Stimulated activated CD8-positive, alpha-beta memory T cell treated with anti-CD3 and anti-CD28 coated beads, Interleukin-12 subunit alpha, Interleukin-12 subunit beta, amount 100 ng/mL, for 24 hours (primary cell): Measurements from ENCODE around the gene SLC15A2.
"Not testable (repeated sequence)": the region's sequence is repeated elsewhere in the genome, so short reads cannot be mapped to it uniquely, and the experiment has no call there.

Source experiments
- DNase-seq: peaks from one replicate; pipeline ENCODE4 v3.0.0-alpha.2; 2020; ENCODE audit errors: extremely low read depth

SLC15A2 gene

DNA sequence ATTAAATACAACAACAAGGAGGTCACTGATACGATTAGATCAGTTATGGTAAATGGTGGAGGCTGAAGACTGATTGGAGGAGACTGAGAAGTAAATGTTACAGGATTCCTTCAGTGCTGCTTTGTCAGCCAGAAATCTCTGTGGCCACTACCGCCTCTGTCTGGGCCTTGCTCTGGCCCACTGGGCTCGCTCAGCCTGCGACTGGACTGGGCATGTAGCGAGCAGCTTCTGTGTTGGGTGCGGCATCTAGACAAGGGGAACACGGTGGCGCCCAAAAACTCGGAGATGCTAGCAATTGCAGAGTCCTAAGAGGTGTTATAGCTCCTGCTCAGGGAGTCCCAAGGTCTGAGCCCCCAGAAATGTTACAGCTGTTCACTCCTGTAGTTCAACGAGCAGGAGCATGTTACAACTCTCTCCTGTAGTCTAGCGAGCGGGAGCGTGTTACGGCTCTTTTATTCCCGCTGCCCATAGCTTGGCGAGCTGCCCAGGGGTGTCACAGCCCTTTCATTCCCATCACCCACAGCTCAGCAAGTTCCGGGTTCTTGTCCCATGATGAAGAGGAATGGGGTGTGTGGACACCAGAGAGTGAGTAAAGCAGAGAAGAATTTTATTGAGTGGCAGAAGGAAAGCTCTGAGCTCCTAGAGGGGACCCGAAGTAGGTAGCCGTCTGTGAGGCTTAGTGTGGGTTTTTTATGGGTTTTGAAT lies 24.7 kb downstream of the SLC15A2 start:
- no peak for DNase-seq

DNA sequence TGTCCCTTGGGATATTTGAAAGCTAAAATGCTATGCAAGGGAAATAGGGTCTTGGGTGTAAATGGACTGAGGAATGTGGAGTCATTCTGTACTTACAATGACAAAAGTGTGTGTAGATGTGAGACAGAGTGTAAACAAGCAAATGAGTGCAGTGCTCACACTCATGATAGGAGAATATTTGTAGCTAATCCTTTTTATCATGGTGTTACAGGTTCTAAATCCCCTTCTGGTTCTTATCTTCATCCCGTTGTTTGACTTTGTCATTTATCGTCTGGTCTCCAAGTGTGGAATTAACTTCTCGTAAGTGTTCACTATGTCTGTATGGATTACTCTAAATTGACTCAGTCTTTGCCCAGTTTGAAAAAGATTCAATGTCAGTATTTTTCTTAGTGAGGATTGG lies 30.5 kb downstream of the SLC15A2 start:
- DNase-seq = no peak

DNA sequence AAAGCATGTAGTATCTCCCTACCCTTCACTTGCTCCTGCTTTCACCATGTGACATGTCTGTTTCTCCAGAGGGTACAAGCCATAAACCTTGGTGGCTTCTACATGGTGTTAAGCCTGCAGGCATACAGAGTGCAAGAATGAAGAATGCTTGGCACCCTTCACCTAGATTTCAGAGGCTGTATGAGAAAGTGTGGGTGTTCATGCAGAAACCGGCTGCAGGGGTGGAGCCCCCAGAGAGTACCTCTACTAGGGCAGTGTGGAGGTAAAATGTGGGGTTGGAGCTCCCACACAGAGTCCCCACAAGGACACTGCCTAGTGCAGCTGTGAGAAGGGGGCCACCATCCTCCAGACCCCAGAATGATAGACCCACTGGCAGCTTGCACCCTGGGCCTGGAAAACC lies 32.2 kb downstream of the SLC15A2 start:
- no peak for DNase-seq

DNA sequence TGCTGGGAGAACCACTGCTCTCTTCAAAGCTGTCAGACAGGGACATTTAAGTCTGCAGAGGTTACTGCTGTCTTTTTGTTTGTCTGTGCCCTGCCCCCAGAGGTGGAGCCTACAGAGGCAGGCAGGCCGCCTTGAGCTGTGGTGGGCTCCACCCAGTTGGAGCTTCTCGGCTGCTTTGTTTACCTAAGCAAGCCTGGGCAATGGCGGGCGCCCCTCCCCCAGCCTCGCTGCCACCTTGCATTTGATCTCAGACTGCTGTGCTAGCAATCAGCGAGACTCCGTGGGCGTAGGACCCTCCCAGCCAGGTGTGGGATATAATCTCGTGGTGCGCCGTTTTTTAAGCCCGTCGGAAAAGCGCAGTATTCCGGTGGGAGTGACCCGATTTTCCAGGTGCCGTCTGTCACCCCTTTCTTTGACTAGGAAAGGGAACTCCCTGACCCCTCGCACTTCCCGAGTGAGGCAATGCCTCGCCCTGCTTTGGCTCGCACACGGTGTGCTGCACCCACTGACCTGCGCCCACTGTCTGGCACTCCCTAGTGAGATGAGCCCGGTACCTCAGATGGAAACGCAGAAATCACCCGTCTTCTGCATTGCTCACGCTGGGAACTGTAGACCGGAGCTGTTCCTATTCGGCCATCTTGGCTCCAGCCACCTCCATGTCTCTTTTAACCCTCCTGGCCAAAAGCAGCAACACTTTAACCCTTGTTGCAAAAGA lies 44.1 kb downstream of the SLC15A2 start:
- not testable (repeated sequence) for DNase-seq

DNA sequence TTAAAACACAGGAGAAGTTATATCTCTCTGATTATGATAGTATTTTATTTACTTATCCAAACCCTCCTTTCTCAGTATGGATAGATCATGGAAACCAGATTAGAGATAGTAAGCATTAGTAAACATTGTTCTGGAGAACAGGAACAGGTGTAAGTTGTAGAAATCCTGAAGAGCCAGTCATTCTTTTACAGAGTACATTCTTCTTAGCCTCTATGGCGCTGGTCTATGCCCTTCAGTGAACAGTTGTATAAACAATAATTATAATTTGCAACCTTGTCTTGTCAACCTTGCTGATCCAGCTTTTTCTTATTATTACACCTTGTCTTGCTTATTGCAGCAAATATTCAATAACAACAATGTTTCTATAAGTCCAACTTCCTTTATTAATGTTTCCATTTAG lies 47.4 kb downstream of the SLC15A2 start:
- DNase-seq = no peak

DNA sequence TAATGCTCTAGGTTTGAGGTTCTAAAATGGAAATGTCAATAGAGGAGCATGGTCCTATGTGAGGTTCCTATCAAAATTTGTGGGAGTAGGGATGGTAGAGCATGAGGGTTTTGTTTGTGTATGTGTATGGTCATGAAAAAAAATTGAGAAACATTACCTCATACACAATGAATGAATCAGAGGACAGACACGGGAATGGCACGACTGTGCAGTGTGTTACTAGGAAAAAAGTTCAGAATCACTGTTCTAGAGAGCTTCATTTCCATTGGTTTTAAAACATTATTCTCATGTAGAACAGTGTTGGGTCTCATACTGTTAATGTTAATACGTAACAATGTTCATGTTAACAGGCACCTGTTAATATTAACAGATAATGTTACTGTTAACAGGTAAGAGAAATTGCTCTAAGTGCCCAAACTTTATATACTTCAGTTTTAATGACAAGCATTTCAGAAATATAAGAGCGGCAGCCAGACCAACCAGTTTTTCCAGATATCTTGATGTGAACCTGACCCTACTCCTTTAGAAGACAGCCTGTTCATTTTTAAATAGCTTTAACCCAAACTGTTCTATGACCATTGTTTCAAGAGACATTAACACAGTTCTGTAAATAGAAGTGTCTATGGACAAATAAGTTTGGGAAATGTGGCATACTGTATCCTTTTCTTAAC lies 48.0 kb downstream of the SLC15A2 start:
- DNase-seq = no peak

DNA sequence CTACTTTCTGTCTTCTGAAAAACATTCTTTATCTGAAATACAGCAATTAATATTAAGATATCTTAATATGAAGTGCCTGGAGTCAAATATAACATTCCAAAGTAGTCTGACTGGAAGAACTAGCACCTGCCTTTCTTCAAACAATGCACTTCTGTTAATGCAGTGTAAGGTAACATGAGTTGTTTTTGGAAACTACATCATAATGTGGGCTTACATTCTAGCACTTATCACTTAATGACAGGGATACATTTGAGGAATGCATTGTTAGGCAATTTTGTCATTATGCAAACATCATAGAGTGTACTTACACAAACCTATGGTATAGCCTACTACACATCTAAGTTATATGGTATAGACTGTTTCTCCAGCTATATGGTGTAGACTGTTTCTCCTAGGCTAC lies 49.2 kb downstream of the SLC15A2 start:
- DNase-seq = no peak

DNA sequence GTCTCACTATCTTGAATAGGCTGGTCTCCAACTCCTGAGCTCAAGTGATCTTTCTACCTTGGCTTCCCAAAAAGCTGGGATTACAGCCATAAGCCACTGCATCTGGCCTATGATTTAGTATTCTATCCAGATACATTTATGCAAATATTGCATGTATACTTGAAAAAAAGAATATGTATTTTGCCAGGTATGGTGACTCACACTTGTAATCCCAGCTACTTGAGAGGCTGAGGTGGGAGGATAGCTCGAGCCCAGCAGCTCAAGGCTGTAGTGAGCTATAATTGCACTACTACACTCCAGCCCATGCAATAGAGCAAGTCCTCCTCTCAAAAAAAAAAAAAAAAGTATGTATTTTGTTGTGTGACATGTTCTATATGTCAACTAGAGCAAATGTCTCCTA lies 54.4 kb downstream of the SLC15A2 start:
- DNase-seq = no peak

DNA sequence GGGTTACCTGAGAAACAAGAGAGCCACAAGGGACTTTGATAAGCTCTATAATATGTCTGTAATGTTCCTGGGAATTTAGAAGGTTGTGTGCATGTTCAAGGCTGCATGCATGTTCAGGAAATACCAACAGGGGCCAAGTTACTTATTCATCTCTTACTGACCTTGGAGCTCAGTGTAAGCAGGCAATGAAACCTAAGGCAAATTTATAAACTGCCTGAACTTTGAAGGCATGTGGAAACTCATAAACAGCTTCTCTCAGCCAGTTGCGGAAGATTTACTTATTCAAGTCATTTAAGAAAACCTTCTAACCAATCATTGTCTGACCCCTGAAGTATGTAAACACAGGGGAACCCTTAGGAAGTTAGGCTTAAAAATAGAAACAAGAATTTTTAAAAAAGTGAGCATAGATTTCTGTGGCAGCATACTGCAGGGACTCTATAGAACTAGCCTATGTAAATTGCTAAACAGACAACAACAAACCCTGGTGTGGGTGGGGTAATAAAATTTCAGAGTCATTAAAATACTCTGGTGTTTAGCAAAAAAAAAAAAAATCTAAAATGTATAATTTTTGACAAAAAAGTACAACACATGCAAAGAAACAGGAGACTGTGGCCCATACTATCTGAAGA lies 57.2 kb downstream of the SLC15A2 start:
- no peak for DNase-seq

DNA sequence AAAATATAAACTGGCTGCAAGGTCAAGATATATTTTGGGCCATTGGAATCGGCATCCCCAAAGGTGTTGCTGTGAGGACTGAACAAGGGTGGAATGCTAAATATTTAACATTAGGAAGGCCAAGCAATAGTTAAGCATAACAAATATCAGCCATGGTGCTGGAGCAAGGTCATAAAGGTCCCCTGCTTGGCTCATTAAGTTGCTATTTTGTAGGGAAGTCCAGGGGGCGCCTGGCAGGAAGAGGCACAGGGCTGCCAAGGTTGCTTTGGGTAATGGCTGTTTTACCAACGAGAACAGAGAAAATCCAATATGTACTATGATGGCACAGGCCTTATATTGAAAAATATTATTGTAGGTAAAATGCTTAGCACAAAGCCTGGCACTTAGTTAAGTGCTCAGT lies 62.2 kb downstream of the SLC15A2 start:
- DNase-seq = no peak

DNA sequence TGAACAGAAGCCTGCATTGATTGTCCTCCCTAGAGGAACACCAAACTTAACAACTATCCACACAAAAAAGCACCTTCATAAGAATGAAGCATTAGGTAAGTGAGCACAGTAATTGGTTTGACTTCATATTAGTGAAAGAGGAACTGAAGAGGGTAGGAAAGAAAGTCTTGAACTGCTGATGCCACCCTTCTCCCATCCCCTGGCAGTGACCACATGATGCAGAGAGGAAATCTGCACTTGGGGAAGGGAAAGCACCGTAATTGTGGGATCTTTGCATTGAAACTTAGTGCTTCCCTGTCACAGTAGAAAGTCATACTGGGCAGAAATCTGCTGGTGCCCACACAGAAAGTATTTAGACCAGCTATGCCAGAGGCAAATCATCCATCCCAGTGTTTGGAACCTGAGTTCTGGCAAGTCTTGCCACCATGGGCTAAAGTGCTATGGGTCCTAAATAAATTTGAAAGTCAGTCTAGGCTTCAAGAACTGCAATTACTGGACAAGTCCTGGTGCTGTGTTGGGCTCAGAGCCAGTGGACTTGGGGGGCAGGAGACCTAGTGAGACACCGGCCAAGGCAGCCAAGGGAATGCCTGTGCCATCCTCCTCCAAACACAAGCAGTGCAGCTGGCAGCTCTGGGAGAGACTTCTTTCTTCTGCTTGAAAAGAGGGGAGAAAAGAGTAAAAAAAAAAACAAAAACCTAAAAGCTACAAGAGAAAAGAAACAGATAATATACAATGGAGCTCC lies 63.6 kb downstream of the SLC15A2 start:
- DNase-seq = no peak

DNA sequence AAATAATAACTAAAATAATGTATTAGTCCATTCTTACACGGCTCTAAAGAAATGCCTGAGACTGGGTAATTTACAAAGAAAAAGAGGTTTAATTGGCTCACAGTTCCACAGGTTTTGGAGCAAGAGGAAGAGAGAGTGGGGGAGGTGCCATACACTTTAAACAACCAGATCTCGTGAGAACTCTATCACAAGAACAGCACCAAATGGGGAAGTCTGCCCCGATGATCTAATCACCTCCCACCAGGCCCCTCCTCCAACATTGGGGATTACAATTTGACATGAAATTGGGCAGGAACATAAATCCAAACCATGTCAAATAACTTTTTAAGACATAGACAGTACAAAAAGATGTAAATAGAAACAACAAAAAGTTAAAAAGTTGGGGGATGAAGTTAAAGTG lies 64.6 kb downstream of the SLC15A2 start:
- no peak for DNase-seq

DNA sequence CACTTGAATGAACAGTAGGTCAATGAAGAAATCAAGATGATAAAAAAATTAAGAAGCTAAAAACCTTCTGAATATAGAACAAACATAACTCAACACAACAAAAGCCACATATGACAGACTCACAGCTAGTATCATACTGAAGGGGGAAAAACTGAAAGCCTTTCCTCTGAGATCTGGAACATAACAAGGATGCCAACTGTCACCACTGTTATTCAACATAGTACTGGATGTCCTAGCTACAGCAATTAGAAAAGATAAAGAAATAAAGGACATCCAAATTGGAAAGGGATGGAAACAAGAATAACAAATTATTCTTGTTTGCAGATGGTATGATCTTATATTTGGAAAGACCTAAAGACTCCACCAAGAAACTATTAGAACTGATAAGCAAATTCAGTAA lies 67.1 kb downstream of the SLC15A2 start:
- DNase-seq = no peak

DNA sequence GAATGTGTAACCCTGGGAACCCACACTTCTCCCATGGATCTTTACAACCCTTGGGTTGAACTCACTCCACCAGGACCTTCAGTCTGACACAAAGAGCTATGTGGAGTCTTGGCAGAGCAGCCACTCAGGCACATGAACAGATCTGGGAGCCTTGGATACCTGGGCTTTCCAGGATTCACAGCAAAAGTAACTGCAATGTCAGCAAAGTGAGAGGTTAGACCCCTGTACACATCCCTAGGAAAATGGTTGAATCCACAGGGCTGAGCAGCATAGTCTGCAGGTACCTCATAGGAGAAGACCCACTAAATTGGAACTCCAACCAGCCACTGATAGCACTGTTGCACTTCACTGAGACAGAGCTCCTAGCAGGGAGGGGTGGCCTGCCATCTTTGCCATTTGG lies 68.2 kb downstream of the SLC15A2 start:
- no peak for DNase-seq

DNA sequence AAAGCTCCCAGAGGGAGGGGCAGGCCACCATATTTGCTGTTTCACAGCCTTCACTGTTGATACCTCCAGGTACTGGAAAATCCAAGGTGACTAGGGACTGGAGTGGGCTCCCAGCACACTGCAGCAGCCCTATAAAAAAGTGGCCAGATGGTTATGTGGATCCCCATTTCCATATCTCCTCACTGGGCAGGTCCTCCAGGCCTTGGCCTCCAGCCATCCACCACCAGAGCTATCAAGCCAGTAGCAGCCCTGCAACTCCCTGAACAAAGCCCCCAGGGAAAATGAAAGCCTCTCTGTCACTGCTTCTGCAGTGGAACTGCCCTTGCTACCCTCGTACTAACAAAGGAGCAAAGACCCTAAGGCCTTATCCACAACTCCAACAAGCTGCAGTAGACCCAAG lies 69.4 kb downstream of the SLC15A2 start:
- DNase-seq = no peak

DNA sequence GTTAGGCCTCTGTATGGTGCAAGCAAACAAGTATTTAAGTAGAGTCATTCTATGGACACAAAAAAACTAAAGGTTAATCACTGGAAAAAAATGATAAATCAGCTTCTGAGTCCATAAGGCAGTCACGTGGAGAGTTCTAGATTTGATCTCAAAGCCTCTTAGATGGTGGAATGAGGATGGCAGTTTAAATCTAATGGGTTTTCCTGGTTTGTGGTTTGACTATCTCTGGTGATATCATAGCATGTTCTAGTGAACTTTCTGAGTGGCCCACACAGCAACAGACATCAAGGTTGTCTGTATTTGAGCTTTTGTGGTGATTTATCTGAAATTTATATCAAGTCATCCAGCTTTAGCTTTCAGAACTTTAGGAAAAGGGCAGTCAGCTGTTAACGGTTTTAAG lies 75.4 kb downstream of the SLC15A2 start:
- no peak for DNase-seq

DNA sequence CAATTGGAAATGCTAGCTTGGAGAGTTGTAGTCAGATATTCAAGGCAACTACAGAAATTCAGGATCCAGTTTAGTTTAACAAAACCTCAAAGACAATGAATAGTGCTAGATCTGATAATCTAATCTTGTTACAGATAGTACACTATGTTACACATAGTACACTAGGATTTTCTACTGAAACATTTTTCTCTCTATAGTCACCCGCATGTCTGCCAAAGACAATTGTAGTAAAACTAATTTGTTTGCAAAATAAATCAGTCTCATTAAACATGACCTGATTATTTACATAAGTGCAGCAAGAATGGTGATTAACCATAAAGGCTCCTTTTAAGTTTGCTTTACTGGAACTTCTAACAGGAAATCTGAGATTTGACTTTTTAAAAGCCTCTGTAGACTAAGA lies 75.8 kb downstream of the SLC15A2 start:
- no peak for DNase-seq

DNA sequence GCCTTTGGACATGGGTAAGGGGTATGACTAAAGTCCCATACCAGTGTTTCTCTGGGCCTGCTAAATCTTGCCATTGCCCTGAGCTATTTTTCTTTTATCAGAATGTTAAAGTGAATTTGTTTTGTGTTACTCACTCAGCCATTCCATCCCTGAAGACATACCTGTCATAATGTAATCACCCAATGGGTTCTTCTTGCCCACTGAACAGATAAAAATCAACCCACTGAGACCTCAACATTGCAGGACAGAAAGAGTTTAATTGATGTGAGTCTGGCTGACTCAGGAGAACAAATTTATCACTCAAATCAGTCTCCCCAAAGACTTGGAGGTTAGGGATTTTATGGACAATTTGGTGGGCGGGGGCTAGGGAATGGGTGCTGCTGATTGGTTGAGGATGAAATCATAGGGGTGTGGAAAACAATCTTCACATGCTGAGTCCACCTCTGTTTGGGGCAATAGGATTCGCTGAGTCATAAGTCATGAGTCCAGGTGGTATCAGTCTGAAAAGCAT lies 80.5 kb downstream of the SLC15A2 start:
- no peak for DNase-seq

DNA sequence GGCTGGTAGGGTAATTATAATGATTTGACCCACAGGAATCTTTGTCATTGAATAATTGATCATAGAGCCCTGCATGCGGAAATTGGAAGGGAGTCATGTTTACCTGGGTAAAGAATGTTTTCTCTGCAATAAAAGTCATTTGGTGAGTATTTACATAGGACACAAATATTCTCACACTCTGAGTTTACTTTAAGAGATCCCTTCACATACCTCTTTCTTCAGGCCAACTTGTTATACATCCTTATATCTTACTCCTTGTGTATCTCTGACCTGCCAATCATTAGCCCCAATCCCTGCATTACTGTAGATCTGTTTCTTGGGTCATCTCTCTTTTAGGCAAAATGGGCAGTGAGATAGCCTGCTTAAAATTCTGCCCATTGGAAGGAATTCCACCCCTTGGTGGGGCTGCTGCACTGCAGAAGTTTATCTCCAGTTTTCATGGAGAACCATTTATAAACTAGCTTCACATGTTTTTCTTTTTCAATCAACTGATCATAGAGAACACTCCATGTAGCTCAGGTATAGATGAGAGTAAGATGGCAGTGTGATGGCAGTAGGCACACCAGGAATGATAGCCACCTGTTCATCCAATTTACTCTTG lies 81.6 kb downstream of the SLC15A2 start:
- no peak for DNase-seq

DNA sequence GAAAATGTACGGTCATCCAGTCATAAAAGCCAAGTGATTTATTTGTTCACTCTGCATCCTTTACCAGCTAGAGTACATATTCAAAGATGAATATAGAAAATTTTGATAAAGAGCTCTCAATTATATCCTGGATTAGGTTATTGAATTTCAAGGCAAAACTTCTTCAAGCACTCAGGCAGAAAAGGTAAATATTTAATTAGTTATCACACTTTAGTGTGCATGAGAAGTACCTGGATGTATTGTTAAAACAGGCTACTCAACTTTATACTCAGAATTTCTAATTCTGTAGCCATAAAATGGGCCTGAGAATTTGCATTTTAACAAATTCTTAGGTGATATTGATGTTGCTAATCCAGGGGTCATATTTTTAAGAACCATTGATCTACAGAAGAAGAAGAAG lies 82.5 kb downstream of the SLC15A2 start:
- no peak for DNase-seq

DNA sequence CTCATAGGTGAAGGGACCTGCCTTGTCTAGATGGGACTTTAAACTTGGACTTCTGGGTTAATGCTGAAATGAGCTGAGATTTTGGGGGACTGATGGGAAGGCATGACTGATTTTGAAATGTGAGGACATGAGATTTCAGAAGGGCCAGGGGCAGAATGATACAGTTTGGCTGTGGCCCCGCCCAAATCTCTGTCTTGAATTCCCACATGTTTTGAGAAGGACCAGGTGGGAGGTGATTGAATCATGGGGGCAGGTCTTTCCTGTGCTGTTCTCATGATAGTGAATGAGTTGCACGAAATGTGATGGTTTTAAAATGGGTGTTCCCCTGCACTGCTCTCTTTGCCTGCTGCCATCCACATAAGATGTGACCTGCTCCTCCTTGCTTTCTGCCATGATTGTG lies 85.0 kb downstream of the SLC15A2 start:
- DNase-seq = no peak
